ENCODE data around the gene UGT1A4. TPM values are rescaled to one million over a fixed set of nuclear protein-coding genes. Genes with fewer than 3 reads are reported as not detected.

Gene UGT1A4
- total and polyA plus RNA-seq, 8 donors = 0.38 to 7.2 (median 1.2) TPM; not detected in 3

DNA sequence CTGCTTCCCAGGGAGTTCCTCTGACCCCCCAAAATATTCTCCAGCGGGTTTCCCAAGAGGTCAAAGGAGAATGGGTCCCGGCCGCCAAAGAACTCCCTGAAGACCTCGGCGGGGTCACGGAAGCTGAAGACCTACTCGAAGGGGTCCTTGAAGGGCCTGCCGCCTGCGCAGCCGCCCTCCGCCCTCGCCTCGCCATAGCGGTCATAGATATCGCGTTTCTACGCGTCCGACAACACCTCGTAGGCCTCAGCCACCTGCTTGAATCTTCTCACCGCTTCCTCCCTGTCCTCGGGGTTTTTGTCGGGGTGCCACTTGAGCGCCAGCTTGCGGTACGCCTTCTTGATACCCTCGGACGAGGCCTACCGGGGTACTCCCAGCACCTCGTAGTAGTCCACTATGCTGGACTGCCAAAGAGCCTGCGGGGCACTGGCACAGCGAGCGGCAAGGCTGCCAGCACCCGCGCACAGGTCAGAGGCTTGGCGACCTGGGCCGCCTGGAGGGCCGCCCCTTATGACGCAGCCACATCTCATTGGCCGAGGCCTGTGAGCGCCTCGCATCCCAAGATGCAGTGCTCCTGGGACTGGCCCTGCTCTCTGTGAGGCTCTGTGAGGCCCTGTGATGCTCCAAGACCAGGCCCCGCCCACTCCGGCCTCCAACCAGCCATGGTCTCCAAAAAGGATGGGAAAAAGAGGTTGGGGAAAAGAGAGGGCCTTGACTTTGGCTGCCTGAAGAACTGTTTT lies 36.5 kb downstream of the UGT1A4 start:
- Histone ChIP-seq H3K27ac (no peak overlapping the region), H3K4me1 (peaks cover 0 to 5% (median 0%) of the 10 kb centered on the region in 4 donors), H3K9me3 (peaks cover 0 to 14% (median 12%) of the 10 kb centered on the region in 4 donors), H3K36me3 (no peaks in the 10 kb centered on the region), H3K27me3 (no peaks in the 10 kb centered on the region), H3K4me3 (no peak overlapping the region)
- WGBS, 5 donors = 94 to 97% (median 94%) methylated on average over 30 to 43 of the region's 44 CpGs
- DNase-seq = no peak
- TF ChIP-seq, protein P1, sequence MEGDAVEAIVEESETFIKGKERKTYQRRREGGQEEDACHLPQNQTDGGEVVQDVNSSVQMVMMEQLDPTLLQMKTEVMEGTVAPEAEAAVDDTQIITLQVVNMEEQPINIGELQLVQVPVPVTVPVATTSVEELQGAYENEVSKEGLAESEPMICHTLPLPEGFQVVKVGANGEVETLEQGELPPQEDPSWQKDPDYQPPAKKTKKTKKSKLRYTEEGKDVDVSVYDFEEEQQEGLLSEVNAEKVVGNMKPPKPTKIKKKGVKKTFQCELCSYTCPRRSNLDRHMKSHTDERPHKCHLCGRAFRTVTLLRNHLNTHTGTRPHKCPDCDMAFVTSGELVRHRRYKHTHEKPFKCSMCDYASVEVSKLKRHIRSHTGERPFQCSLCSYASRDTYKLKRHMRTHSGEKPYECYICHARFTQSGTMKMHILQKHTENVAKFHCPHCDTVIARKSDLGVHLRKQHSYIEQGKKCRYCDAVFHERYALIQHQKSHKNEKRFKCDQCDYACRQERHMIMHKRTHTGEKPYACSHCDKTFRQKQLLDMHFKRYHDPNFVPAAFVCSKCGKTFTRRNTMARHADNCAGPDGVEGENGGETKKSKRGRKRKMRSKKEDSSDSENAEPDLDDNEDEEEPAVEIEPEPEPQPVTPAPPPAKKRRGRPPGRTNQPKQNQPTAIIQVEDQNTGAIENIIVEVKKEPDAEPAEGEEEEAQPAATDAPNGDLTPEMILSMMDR (IDR thresholded peaks at IDR 0.05) = no peak
- intact Hi-C loops (cut with DNase I; ENCODE audit: low total_unique reads) = no loop called here

DNA sequence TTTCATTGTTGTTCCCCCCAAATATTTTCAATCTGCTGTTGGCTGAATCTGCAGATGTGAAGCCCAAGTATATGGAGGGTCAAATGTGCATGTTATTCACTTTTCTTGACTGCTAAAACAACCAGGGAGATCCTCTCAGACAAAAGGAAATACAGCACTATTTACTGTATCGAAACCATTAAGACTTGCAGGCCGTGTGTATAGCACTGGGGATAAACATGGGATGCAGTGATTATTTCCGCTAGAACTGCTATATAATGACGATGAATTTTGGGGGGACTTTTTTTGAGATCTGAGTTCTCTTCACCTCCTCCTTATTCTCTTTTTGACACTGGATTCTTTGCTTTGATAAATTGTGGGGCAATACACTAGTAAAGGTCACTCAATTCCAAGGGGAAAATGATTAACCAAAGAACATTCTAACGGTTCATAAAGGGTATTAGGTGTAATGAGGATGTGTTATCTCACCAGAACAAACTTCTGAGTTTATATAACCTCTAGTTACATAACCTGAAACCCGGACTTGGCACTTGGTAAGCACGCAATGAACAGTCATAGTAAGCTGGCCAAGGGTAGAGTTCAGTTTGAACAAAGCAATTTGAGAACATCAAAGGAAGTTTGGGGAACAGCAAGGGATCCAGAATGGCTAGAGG lies 38.0 kb downstream of the UGT1A4 start:
- no peak overlapping the region for H3K4me3 ChIP-seq
- intact Hi-C loops (cut with DNase I; ENCODE audit: low total_unique reads) = no loop called here
- TF ChIP-seq EP300 (IDR thresholded peaks at IDR 0.05) (no peak), POLR2A (IDR thresholded peaks at IDR 0.05) (no peak), POLR2AphosphoS5 (IDR thresholded peaks at IDR 0.05) (peak in 1 of 3 donors; percentile 12)
- TF ChIP-seq, protein P1 (IDR thresholded peaks at IDR 0.05) = no peak
- peaks cover 0 to 5% (median 0%) of the 10 kb centered on the region in 4 donors for H3K4me1 ChIP-seq
- 27 to 55% (median 38%) methylated on average over 7 of the region's 7 CpGs for WGBS, 5 donors
- no peak overlapping the region for H3K27ac ChIP-seq
- no peaks in the 10 kb centered on the region for H3K27me3 ChIP-seq
- H3K9me3 ChIP-seq = peaks cover 0 to under 1% (median 0%) of the 10 kb centered on the region in 4 donors
- DNase-seq = peak in 1 of 2 donors; percentile 23
- H3K36me3 ChIP-seq = no peaks in the 10 kb centered on the region

DNA sequence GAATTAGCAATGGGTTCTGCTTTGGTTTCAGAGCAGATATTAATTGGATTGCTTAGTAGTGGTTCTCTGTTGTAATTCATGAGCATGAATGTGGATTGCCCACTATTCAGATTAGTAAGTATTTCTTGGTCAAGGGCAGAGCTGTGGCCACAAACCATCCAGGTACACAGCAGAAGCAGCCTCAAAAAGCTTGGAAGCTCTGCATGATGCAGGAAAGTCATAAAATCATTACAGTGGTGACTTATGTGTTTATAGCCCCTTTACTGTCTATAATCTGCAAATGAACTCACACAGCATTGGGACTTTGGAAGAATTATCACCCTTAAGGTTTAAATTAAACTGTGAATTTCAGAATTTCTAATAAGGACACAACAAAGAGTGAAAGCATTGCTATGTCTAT lies 39.6 kb downstream of the UGT1A4 start:
- H3K4me1 ChIP-seq = peaks cover 0 to 5% (median 0%) of the 10 kb centered on the region in 4 donors
- no peaks in the 10 kb centered on the region for H3K27me3 ChIP-seq
- no peak overlapping the region for H3K27ac ChIP-seq
- TF ChIP-seq EP300 (IDR thresholded peaks at IDR 0.05) (no peak), POLR2AphosphoS5 (IDR thresholded peaks at IDR 0.05) (no peak), POLR2A (IDR thresholded peaks at IDR 0.05) (no peak)
- TF ChIP-seq, protein P1 (IDR thresholded peaks at IDR 0.05) = no peak
- no peak for DNase-seq
- intact Hi-C loops (cut with DNase I; ENCODE audit: low total_unique reads) = no loop called here
- H3K9me3 ChIP-seq = no peaks in the 10 kb centered on the region
- H3K36me3 ChIP-seq = no peaks in the 10 kb centered on the region
- no peak overlapping the region for H3K4me3 ChIP-seq

DNA sequence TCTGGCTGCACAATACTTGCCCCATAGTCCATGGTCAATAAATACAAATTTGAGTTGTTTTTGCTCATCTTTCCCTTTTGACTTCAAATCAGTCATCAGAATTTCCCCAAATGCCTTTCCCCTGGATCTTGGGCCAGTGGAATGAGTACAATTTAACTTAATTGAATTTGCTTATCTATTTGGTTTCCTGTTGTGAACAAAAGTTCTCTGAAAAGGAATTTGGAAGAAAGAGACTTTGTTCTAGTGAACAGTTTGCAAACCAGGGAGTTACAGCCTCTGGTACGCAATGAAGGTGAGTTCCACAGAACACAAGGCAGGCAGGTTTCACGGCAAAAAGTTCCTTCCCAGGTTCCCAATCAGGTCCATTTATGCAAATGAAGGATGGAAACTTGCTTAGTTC lies 40.3 kb downstream of the UGT1A4 start:
- H3K36me3 ChIP-seq = no peaks in the 10 kb centered on the region
- intact Hi-C loops (cut with DNase I; ENCODE audit: low total_unique reads) = no loop called here
- H3K9me3 ChIP-seq = no peaks in the 10 kb centered on the region
- WGBS, 5 donors = 85 to 95% (median 88%) methylated on average over 2 of the region's 2 CpGs
- H3K4me1 ChIP-seq = peaks cover 0 to 5% (median 0%) of the 10 kb centered on the region in 4 donors
- DNase-seq = no peak
- no peak overlapping the region for H3K4me3 ChIP-seq
- no peak overlapping the region for H3K27ac ChIP-seq
- TF ChIP-seq, protein P1 (IDR thresholded peaks at IDR 0.05) = no peak
- no peak for TF ChIP-seq POLR2A (IDR thresholded peaks at IDR 0.05)
- no peak for TF ChIP-seq EP300 (IDR thresholded peaks at IDR 0.05)
- TF ChIP-seq POLR2AphosphoS5 (IDR thresholded peaks at IDR 0.05) = no peak
- H3K27me3 ChIP-seq = no peaks in the 10 kb centered on the region

All from stomach (tissue), 9 donors.